Endothelial cell (in vitro differentiated cells): ENCODE measurements around the gene ARHGAP32. TPM values are rescaled to one million over a fixed set of nuclear protein-coding genes. Genes with fewer than 3 reads are reported as not detected.

Source experiments
- DNase-seq: peaks from one replicate; pipeline ENCODE4 v3.0.0; 2021; ENCODE audit warnings: low spot score
- H3K27ac Mint-ChIP-seq: one replicate; pipeline ENCODE4 v1.8.0; 2021; ENCODE audit warnings: mixed read lengths, inconsistent platforms; ENCODE audit not compliant: unreplicated experiment
- H3K27me3 Mint-ChIP-seq: one replicate; pipeline ENCODE4 v1.8.0; 2021; ENCODE audit warnings: mild to moderate bottlenecking, moderate library complexity, mixed read lengths, inconsistent platforms; ENCODE audit not compliant: unreplicated experiment
- H3K36me3 Mint-ChIP-seq: one replicate; pipeline ENCODE4 v1.8.0; 2021; ENCODE audit warnings: mild to moderate bottlenecking, low read depth, mixed read lengths, inconsistent platforms; ENCODE audit not compliant: unreplicated experiment
- H3K4me1 Mint-ChIP-seq: one replicate; pipeline ENCODE4 v1.8.0; 2021; ENCODE audit warnings: mild to moderate bottlenecking, mixed read lengths, inconsistent platforms; ENCODE audit not compliant: unreplicated experiment
- H3K4me3 Mint-ChIP-seq: one replicate; pipeline ENCODE4 v1.8.0; 2021; ENCODE audit warnings: mild to moderate bottlenecking, mixed read lengths, inconsistent platforms; ENCODE audit not compliant: unreplicated experiment
- H3K9me3 Mint-ChIP-seq: one replicate; pipeline ENCODE4 v1.8.0; 2021; ENCODE audit warnings: mixed read lengths, inconsistent platforms; ENCODE audit not compliant: unreplicated experiment
- total RNA-seq: library from RNA; stranded (reverse); fragmentation: NEBNext Ultra II Directional; extraction: Animal tissue kit (Norgen Biotek cat#: 25700); gene quantifications from one replicate; pipeline ENCODE4 v1.2.1, GENCODE V29; 2021; ENCODE audit not compliant: unreplicated experiment
- TF ChIP-seq, protein P1 (sequence below): fragments of 200-600 bp; sonication (generic); IDR thresholded peaks from one replicate; pipeline ENCODE4 v1.5.0; 2021; ENCODE audit warnings: antibody characterized with exemption; ENCODE audit not compliant: unreplicated experiment

ARHGAP32 gene
- total RNA-seq, 1 donor from 2014 or later, result 14.5 TPM

DNA sequence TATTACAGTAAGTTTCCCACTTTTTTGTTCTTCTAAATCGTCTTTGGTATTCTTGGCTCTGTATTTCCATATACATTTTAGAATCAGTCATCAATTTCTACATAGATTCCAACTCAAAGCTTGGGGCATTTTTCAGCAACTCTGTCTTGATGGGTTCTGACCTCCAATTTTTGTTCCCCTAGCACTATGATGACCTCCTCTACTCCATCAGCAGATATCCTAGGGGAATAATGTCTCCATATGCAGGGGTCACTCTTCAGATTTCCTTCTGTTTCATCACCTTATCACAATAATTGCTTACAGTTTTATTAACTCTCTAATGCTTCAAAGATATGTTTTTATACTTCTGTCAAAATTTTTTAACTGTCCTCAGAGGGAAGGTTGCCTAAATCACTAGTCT lies 158.1 kb downstream of the ARHGAP32 start:
- Mint-ChIP-seq H3K36me3 (peaks cover 12% of the 10 kb centered on the region), H3K4me1 (no peaks in the 10 kb centered on the region), H3K27ac (no peak overlapping the region), H3K27me3 (no peaks in the 10 kb centered on the region), H3K9me3 (no peaks in the 10 kb centered on the region), H3K4me3 (no peak overlapping the region)
- TF ChIP-seq, protein P1, sequence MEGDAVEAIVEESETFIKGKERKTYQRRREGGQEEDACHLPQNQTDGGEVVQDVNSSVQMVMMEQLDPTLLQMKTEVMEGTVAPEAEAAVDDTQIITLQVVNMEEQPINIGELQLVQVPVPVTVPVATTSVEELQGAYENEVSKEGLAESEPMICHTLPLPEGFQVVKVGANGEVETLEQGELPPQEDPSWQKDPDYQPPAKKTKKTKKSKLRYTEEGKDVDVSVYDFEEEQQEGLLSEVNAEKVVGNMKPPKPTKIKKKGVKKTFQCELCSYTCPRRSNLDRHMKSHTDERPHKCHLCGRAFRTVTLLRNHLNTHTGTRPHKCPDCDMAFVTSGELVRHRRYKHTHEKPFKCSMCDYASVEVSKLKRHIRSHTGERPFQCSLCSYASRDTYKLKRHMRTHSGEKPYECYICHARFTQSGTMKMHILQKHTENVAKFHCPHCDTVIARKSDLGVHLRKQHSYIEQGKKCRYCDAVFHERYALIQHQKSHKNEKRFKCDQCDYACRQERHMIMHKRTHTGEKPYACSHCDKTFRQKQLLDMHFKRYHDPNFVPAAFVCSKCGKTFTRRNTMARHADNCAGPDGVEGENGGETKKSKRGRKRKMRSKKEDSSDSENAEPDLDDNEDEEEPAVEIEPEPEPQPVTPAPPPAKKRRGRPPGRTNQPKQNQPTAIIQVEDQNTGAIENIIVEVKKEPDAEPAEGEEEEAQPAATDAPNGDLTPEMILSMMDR, result no peak
- no peak for DNase-seq

DNA sequence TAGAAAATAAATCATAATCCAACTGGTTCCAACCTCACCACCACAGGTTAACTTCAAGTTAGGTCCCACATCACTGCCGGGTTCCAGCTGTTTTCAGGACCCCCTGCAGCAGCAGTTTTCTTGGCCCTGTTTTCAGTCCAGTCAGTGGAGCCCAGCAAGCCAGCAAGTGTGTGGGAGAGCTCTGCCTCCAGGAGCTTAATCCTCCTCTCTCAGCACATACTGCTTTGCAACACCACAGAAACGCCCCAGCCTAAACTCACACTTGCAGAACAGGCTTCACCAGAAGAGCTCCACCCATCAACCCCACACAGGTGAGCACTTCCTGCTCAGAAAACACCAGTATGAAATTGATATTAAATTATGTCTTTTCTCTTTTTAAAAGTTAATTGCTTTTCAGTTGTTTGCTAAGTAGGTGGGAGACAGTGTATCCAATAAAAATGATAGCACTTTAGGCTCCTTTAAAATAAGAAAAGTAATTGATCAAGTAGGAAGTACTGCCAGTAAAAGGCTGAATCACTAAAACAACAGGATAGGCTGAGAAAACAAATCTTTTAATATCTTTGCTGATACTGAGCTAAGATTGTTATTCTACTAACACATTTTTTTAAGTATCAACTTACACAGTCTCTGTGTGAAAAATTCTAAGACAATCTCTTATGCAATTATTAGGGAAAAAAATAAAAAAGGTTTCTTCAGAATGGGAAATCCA lies 168.0 kb downstream of the ARHGAP32 start:
- H3K27me3 Mint-ChIP-seq, result no peaks in the 10 kb centered on the region
- H3K9me3 Mint-ChIP-seq, result no peaks in the 10 kb centered on the region
- no peaks in the 10 kb centered on the region for H3K36me3 Mint-ChIP-seq
- no peak for DNase-seq
- H3K27ac Mint-ChIP-seq, result no peak overlapping the region
- peaks cover 3% of the 10 kb centered on the region for H3K4me1 Mint-ChIP-seq
- H3K4me3 Mint-ChIP-seq, result no peak overlapping the region
- TF ChIP-seq, protein P1, result no peak

DNA sequence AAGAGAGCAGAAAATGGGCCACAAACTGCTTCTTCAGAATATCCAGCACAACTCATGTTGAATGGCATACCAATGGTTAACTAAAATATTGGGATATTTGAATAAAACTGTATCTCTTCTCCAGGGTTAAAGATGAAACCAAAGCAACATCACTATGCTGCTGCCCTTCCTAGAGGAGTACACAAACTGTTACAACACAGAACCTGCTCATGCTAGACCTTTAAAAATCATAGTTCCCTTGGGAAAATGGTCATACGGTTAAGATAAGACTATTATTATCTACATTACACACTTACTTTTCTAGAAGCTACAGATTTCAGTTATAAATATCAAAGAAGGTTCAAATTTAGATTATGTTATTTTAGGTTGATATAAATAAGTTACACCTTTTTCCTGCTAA lies 170.8 kb downstream of the ARHGAP32 start:
- Mint-ChIP-seq H3K36me3 (no peaks in the 10 kb centered on the region), H3K4me3 (no peak overlapping the region), H3K4me1 (peaks cover 3% of the 10 kb centered on the region), H3K27me3 (no peaks in the 10 kb centered on the region), H3K27ac (no peak overlapping the region), H3K9me3 (no peaks in the 10 kb centered on the region)
- DNase-seq, result no peak
- TF ChIP-seq, protein P1, result no peak

DNA sequence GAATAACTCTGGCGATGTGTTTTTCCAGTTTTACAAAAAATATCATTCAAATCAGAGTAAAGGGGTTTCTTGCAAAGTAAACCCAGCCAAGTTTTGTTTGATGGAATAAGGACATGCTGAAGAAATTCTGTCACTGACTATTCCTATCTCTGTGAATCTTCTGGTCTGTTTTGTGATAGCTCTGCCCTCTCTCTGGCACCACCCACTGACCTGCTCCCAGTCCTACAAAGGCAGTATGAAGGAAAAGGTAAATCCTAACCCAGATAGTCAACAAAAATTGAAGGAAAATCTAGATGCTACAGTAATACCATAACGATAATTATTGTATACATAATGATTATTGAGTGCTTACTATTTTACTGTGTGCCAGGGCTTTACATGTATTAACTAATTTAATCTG lies 173.1 kb downstream of the ARHGAP32 start:
- Mint-ChIP-seq H3K36me3 (no peaks in the 10 kb centered on the region), H3K4me3 (no peak overlapping the region), H3K4me1 (peaks cover 3% of the 10 kb centered on the region), H3K9me3 (no peaks in the 10 kb centered on the region), H3K27me3 (no peaks in the 10 kb centered on the region), H3K27ac (no peak overlapping the region)
- TF ChIP-seq, protein P1, result no peak
- DNase-seq, result no peak

DNA sequence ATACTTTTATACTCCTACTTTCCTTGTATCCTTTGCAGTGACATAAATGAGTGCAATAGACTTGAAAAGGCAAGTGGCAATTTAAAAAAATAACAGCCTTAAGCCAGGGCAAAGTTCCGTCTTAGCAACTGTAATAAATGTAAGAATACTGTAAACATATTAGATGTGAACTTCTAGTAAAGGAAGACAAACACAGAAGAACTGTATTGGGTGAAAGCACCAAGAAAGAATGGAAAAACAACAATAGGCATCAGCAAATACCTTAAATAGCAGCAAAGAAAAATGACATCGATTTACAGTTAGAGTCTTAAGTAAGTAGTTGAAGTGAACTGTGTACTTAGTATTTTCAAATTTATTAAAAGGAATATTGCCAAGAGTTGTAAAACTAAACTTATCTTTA lies 174.0 kb downstream of the ARHGAP32 start:
- peaks cover 3% of the 10 kb centered on the region for H3K4me1 Mint-ChIP-seq
- TF ChIP-seq, protein P1, result no peak
- H3K4me3 Mint-ChIP-seq, result no peak overlapping the region
- DNase-seq, result no peak
- no peaks in the 10 kb centered on the region for H3K36me3 Mint-ChIP-seq
- no peaks in the 10 kb centered on the region for H3K9me3 Mint-ChIP-seq
- H3K27me3 Mint-ChIP-seq, result no peaks in the 10 kb centered on the region
- no peak overlapping the region for H3K27ac Mint-ChIP-seq
